GM12801 (cell line): ENCODE measurements around the gene SLC17A5.

Source experiments
- CTCF ChIP-seq: IDR thresholded peaks from one replicate; pipeline ENCODE4 v1.5.1; 2011; ENCODE audit warnings: control low read depth; ENCODE audit not compliant: insufficient read length; ENCODE audit errors: extremely low read depth

The SLC17A5 gene

DNA sequence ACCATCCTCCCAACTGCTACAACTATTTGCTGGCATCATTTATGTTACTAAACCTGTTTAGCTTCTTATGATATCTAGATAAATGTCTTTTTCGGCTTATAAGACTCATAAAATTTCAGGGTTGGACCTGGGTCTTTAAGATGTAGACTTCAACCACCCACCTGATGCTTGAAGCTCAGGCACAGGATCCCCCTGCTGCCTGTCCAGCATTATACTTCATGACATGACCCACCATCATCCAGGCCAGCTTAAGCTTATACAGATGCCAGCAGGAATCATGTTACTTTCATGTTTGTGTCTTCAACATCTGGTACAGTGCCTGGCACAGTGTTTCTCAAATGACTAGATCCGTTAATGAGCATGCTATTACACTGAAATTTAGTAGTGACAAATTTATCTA, 47.4 kb downstream of the SLC17A5 start:
- no peak for TF ChIP-seq CTCF

DNA sequence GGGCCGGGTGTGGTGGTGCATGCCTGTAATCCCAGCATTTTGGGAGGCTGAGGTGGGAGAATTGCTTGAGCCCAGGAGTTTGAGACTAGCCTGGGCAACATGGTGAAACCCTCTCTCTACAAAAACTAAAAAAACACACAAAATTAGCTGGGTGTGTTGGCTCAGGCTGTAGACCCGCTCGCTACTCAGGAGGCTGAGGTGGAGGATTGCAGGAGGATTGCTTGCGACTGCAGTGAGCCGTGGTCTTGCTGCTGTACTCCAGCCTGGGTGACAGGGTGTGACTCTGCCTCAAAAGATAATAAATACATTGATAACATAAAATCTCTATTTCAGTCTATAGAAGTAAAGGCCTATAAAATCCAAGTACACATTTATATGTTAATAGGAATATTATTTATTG, 49.3 kb downstream of the SLC17A5 start:
- no peak for TF ChIP-seq CTCF

DNA sequence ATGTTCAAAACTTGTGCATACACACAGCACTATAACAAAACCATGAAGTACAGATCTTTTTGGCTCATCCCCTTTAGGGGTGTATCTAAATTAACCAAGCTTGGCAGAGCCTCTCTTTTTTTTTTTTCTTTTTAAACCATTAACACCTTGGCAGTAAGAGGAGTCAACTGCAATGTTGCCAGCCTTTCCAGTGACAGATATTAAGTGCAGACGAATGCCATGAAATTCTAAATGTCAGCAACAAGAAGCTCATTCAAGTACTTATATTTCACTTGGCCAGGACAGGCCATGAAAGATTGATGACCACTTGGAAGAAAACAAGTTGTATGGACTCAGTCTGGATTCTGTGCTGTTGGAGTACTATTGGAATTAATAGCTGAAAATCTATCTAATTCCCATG, 49.8 kb downstream of the SLC17A5 start:
- no peak for TF ChIP-seq CTCF

DNA sequence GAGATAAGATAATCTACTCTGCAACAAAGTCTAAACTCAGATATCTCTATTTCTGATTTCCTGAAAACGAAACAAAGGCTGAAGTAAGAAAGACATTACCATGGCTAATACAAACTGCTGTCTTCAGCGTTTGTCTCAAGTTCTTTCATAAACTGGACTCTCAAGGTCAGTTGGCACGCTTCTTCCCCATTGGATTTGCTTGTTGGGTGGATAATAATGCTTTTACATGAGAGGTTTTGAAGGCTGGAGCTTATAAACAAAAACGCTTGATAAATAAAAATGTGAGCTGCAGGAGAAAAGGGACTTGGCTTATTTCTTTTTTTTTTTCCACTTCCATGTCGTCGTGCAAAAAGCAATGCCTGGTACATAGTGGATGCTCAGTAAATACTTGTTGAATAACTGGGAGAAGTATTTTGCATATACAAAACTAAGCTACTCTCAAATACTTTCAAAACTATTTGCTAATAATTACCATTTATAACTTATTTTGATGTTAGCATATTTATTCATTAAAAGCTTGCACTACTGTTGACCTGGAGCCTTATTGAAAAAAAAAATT, 67.3 kb downstream of the SLC17A5 start:
- TF ChIP-seq CTCF: no peak

DNA sequence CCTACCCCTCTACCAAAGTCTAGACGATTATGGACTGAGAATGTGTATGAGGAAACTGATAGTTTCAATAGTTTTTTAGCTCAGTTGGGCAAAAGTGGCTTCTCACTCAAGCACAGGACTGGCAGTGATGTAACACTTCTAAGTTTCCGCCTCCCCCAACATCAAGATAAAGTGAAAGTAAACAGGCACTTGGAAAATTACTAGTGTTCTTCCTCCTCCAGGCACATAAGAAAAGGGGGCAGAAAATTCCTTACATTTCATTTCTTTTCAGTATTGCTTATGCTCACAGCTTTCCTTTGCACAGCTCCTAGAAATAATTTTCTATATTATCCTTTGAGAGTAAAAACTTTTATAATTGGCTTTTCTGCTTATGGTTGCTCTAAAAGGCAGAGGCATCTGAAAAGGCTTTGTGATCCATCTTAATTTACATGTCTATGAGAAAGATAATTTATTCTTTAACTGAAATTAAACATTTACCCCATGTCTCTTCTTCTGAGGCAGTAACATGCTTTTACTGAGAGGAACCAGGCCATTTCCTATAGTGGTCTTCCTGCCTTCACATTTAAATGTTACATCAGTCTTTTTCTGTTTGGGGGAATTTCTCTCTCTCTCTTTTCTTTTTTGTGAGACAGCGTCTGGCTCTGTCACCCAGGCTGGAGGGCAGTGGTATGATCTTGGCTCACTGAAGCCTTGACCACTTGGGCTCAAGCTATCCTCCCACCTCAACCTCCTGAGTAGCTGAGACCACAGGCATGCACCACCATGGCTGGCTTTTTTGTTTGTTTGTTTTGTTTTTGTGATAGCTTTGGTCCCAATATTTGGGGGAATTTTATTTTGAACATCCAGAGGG, 68.0 kb downstream of the SLC17A5 start:
- TF ChIP-seq CTCF: no peak

- TF ChIP-seq CTCF: no peak
These were observed 72.5 kb downstream of the SLC17A5 start for GRCh38 chr6:73581293-73581692.

DNA sequence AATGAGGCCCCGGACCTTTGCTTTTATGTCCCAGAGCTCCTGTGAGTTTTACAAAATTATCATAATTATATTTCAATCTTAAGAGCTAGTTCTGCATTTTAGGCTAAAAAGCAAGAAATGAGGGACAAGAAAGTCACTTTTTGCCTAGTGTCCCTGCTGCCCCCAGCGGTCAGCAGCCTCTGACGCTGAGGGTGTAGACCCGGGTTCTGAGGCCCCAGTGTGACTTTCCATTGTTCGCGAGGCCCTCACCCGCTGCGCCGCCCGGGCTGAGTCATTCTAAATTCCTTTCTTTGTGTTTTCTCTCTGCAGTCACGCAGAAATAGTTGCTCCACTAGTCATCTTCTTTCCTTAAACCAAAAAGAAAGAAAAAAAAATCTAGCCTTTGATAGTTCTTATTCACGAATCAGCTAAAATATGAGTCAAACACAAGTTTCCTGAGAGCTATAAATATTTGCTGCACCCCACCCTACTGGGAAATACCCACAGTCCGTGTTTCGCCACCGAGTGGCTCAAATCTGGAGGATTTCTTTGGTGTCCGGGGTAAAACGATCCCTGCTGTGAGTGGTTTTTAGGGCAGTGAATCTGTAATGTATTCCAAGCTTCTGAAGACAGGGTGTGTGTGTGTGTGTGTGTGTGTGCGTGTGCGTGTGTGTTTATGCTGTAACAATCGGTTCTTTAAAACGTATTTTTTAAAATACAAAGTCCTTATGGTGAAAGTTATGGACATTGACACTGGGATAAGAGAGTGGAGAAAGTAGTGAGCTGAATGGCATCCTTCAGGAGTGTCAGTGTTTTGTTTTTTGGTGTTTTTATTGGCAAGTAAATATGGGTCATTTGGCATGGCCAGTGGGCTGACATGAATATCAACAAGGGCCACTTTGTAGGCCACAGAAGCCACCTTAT, 73.3 kb downstream of the SLC17A5 start:
- no peak for TF ChIP-seq CTCF
